T47D (cell line): ENCODE data around the gene APIP.
A peak's percentile ranks its signal among the peaks of the same experiment; 100 is the strongest.

ENCODE experiments used
- DNase-seq, 2 experiments: peaks; one replicate each; pipeline versions ENCODE4 v3.0.0 to v3.0.0-alpha.2; 2011 to 2012; ENCODE audit warnings: low read depth in 1 of 2, low spot score in 1 of 2
- JUND ChIP-seq: IDR thresholded peaks from 2 replicates; pipeline ENCODE4 v1.6.1; 2012; ENCODE audit warnings: low read depth
- in situ Hi-C: cut with HindIII; loops from 2 replicates; pipeline ENCODE4 v1.10.0; 2016; ENCODE audit warnings: low sequenced_read_pairs, low pct_unique_long_range_greater_than_20kb

APIP gene

GRCh38 chr11:34893416-34893815 lies 22.8 kb downstream of the APIP start:
- no peak for TF ChIP-seq JUND
- in situ Hi-C loops: no loop called here
- no peak for DNase-seq

GRCh38 chr11:34891611-34892010 lies 24.6 kb downstream of the APIP start:
- in situ Hi-C loops: no loop called here
- no peak for TF ChIP-seq JUND
- DNase-seq: no peak

GRCh38 chr11:34890812-34891211 lies 25.4 kb downstream of the APIP start:
- TF ChIP-seq JUND: no peak
- DNase-seq: peak in 1 of 2 experiments; percentile 82
- in situ Hi-C loops: no loop called here

- peak; percentile 36; the same call in 1 of the 2 replicates for TF ChIP-seq JUND
- DNase-seq: peak in 1 of 2 experiments; percentile 42
- in situ Hi-C loops: no loop called here
Observed at GRCh38 chr11:34890089-34890488, 26.1 kb downstream of the APIP start.

GRCh38 chr11:34887260-34887659 lies 28.9 kb downstream of the APIP start:
- in situ Hi-C loops: no loop called here
- peak in 1 of 2 experiments; percentile 71 for DNase-seq
- peak; percentile 83 for TF ChIP-seq JUND

GRCh38 chr11:34886609-34887008 lies 29.6 kb downstream of the APIP start:
- peak in 1 of 2 experiments; percentile 94 for DNase-seq
- peak; percentile 42; the same call in 1 of the 2 replicates for TF ChIP-seq JUND
- in situ Hi-C loops: no loop called here

- no peak for TF ChIP-seq JUND
- no peak for DNase-seq
- in situ Hi-C loops: no loop called here
Observed at GRCh38 chr11:34881900-34882299, 34.3 kb downstream of the APIP start.

- no peak for DNase-seq
- no peak for TF ChIP-seq JUND
- in situ Hi-C loops: no loop called here
Observed at GRCh38 chr11:34877375-34877975, 38.7 kb downstream of the APIP start.

GRCh38 chr11:34874202-34874601 lies 42.0 kb downstream of the APIP start:
- no peak for TF ChIP-seq JUND
- in situ Hi-C loops: no loop called here
- DNase-seq: no peak

- no peak for DNase-seq
- TF ChIP-seq JUND: no peak
- in situ Hi-C loops: no loop called here
Observed at GRCh38 chr11:34870548-34871196, 45.5 kb downstream of the APIP start.

GRCh38 chr11:34869425-34869824 lies 46.8 kb downstream of the APIP start:
- in situ Hi-C loops: no loop called here
- peak in 1 of 2 experiments; percentile 33 for DNase-seq

GRCh38 chr11:34866375-34866774 lies 49.8 kb downstream of the APIP start:
- no peak for DNase-seq
- no peak for TF ChIP-seq JUND
- in situ Hi-C loops: no loop called here

More at GRCh38 chr11:34869425-34869824, 46.8 kb downstream of the APIP start:
- TF ChIP-seq JUND: no peak

- no peak for DNase-seq
- in situ Hi-C loops: no loop called here
- no peak for TF ChIP-seq JUND
Observed at GRCh38 chr11:34865261-34865660, 50.9 kb downstream of the APIP start.
